Prostate gland (tissue), 2 donors: ENCODE measurements around the gene TSSK3. TPM values are rescaled to one million over a fixed set of nuclear protein-coding genes. Genes with fewer than 3 reads are reported as not detected.

Experiments used
- DNase-seq: peaks from one replicate; pipeline ENCODE4 v3.0.0-alpha.2; 2019; ENCODE audit warnings: low spot score
- H3K27ac ChIP-seq, 2 donors: fragments of 200-600 bp; sonication (generic); 2 replicates each; pipeline ENCODE4 v1.5.1; 2017 to 2019
- H3K27me3 ChIP-seq: fragments of 200-600 bp; sonication (generic); replicated peaks from 2 replicates; pipeline ENCODE4 v1.5.1; 2019; ENCODE audit not compliant: insufficient read depth
- H3K36me3 ChIP-seq, 2 donors: fragments of 200-600 bp; sonication (generic); 1 replicate in 1 of 2; 2 replicates in 1 of 2; pipeline versions ENCODE4 v1.5.1 to v1.8.1; 2017 to 2019
- H3K4me1 ChIP-seq: fragments of 200-600 bp; sonication (generic); replicated peaks from 2 replicates; pipeline ENCODE4 v1.5.1; 2019
- H3K4me3 ChIP-seq, 2 donors: fragments of 200-600 bp; sonication (generic); 2 replicates each; pipeline ENCODE4 v1.5.1; 2017 to 2019
- H3K9me3 ChIP-seq: fragments of 200-600 bp; sonication (generic); 2 replicates; pipeline ENCODE4 v1.5.1; 2017
- POLR2A ChIP-seq: fragments of 450-650 bp; IDR thresholded peaks from one replicate; pipeline ENCODE4 v1.6.1; 2016; ENCODE audit warnings: antibody characterized with exemption, mild to moderate bottlenecking
- POLR2AphosphoS5 ChIP-seq: sonication (generic); formaldehyde crosslinking; IDR thresholded peaks from one replicate; pipeline ENCODE4 v1.6.1; 2017; ENCODE audit warnings: antibody characterized with exemption
- WGBS: methylation state at CpG from one replicate; pipeline ENCODE4 v1.1.5; 2018; 5-methylcytosine and 5-hydroxymethylcytosine counted together
- intact Hi-C: fragments of 100-400 bp; cut with DNase I; formaldehyde crosslinking; loops from one replicate; pipeline ENCODE4 v1.14.2; 2022
- total RNA-seq, 2 donors: library from RNA; depleted of rRNA; stranded (reverse); fragments of >200 nt; gene quantifications; one replicate each; pipeline ENCODE4 v1.1.0, GENCODE V29; 2016
- TF ChIP-seq, protein P1 (sequence below), 4 experiments: fragments of 200-600 bp in 2 of 4; fragments of 450-650 bp in 2 of 4; sonication (generic) in 2 of 4; IDR thresholded peaks; 1 replicate in 3 of 4; 2 replicates in 1 of 4; pipeline ENCODE4 v1.5.1; 2016 to 2019; ENCODE audit warnings: antibody characterized with exemption in 4 of 4, mild to moderate bottlenecking in 2 of 4, moderate library complexity in 2 of 4

Gene TSSK3, protein sequence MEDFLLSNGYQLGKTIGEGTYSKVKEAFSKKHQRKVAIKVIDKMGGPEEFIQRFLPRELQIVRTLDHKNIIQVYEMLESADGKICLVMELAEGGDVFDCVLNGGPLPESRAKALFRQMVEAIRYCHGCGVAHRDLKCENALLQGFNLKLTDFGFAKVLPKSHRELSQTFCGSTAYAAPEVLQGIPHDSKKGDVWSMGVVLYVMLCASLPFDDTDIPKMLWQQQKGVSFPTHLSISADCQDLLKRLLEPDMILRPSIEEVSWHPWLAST
- 1 to 10 TPM in 1 of 2 donors, not detected in 1; 7.0 TPM for total RNA-seq

DNA sequence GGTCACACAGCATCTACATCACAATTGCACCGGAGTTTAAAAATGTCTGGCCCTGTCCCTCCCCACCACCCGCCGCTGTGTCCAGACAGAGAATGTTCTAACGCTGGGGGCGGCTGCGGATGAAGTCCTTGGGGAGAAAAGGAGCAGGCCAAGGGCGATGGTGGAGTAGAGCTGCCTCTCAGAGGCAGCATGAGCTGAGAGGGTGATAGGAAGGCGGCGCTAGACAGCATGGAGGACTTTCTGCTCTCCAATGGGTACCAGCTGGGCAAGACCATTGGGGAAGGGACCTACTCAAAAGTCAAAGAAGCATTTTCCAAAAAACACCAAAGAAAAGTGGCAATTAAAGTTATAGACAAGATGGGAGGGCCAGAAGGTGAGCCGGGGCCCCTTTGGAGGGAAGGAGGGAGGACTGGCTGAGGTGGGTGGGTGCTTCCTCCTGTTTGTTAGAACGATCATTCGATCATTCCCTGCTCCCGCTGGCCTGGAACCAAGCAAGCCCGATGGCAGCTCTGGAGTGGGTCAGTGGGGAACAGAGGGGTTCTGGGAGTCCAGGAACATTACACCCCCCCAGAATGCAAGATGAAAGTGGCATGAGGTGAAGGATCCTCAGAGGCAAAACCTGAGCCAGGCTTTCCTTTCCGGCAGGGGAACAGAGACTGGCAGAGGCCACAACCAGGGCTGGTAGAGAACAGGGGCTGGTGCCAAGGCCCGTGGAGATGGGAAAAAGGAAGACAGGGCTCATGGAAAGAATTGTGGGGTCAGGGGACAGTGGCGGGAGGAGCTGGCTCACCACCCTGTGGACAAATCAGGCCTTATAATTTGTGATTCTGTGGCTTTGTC is at the start of gene TSSK3, which contains the start of gene FAM229A:
Gene TSSK3, plus strand, starts transcription at position 66 of the 840 bp plus-strand sequence. Its CDS starts 163 bp downstream, at position 229.
Gene FAM229A, minus strand, starts transcription at position 12 of the 840 bp plus-strand sequence. CDS start 394 bp downstream, outside the sequence.
- H3K4me1 ChIP-seq: peaks cover 4% of the 10 kb centered on the region
- peak within 1 kb of the TSS; percentile 76 to 81 for H3K27ac ChIP-seq
- intact Hi-C loops: no loop called here
- no peak for DNase-seq
- no peaks in the 10 kb centered on the region for H3K27me3 ChIP-seq
- peak within 1 kb of the TSS; percentile 30 to 41 for H3K4me3 ChIP-seq
- H3K36me3 ChIP-seq: peaks cover 9% of the 10 kb centered on the region in 2 donors
- 62% methylated on average over 17 of the region's 17 CpGs for WGBS
- TF ChIP-seq, protein P1, sequence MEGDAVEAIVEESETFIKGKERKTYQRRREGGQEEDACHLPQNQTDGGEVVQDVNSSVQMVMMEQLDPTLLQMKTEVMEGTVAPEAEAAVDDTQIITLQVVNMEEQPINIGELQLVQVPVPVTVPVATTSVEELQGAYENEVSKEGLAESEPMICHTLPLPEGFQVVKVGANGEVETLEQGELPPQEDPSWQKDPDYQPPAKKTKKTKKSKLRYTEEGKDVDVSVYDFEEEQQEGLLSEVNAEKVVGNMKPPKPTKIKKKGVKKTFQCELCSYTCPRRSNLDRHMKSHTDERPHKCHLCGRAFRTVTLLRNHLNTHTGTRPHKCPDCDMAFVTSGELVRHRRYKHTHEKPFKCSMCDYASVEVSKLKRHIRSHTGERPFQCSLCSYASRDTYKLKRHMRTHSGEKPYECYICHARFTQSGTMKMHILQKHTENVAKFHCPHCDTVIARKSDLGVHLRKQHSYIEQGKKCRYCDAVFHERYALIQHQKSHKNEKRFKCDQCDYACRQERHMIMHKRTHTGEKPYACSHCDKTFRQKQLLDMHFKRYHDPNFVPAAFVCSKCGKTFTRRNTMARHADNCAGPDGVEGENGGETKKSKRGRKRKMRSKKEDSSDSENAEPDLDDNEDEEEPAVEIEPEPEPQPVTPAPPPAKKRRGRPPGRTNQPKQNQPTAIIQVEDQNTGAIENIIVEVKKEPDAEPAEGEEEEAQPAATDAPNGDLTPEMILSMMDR (IDR thresholded peaks at IDR 0.05): no peak
- no peak for TF ChIP-seq POLR2AphosphoS5
- TF ChIP-seq POLR2A: no peak
- no peaks in the 10 kb centered on the region for H3K9me3 ChIP-seq

DNA sequence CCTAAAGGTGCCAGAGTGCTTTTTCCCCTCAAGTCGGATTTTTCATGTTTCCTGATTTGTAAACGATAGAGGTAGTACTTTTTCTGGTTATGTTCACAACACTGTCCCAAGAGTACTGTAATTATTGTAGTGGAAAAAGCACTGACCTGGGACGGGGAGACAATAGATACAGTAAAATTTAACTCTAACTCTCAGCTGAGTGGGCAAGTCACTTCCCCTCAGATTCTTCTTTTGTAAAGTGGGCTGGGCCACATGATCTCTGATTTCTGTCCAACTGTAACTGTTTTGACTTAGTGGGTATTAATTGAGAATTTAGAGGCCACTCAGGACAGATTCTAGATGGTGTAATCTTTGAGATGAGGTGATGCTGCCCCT is 45.4 kb upstream of the TSSK3 start:
- TF ChIP-seq POLR2A: no peak
- TF ChIP-seq, protein P1 (IDR thresholded peaks at IDR 0.05): no peak
- TF ChIP-seq POLR2AphosphoS5: no peak
- DNase-seq: no peak
- H3K27ac ChIP-seq: no peak overlapping the region
- no peak overlapping the region for H3K4me3 ChIP-seq
- H3K9me3 ChIP-seq: no peaks in the 10 kb centered on the region
- intact Hi-C loops: no loop called here
- H3K4me1 ChIP-seq: no peaks in the 10 kb centered on the region
- H3K36me3 ChIP-seq: no peaks in the 10 kb centered on the region
- WGBS: 66% methylated on average over 3 of the region's 3 CpGs
- no peaks in the 10 kb centered on the region for H3K27me3 ChIP-seq

DNA sequence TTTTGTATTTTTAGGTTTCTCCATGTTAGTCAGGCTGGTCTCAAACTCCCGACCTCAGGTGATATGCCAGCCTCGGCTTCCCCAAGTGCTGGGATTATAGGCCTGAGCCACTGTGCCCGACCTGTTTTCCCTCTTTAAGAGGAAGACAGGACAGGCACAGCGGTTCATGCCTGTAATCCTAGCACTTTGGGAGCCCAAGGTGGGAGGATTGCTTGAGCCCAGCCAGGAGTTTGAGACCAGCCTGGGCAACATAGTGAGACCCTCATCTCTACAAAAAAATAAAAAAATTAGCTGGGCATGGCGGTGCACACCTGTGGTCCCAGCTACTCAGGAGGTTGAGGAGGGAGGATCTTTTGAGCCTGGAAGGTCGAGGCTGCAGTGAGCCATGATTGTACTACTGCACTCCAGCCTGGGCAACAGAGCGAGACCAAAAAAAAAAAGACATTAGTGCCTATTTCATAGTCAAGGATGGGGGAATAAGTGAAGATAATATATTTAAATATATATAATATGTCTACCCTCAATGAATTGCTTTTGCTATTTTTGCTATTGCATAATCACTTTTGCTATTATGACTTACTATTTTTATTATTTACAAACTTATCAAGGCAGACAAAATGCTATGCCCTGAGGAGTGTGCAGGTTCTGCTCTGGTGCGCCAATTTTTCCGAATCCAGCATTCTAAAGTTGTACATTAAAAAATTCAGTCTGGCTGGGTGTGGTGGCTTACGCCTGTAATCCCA is 44.0 kb upstream of the TSSK3 start:
- Histone ChIP-seq H3K9me3 (no peaks in the 10 kb centered on the region), H3K27ac (no peak overlapping the region), H3K27me3 (no peaks in the 10 kb centered on the region), H3K4me1 (no peaks in the 10 kb centered on the region), H3K36me3 (no peaks in the 10 kb centered on the region), H3K4me3 (no peak overlapping the region)
- intact Hi-C loops: no loop called here
- DNase-seq: no peak
- TF ChIP-seq, protein P1 (IDR thresholded peaks at IDR 0.05): no peak
- no peak for TF ChIP-seq POLR2AphosphoS5
- TF ChIP-seq POLR2A: no peak
- WGBS: 96% methylated on average over 10 of the region's 10 CpGs

DNA sequence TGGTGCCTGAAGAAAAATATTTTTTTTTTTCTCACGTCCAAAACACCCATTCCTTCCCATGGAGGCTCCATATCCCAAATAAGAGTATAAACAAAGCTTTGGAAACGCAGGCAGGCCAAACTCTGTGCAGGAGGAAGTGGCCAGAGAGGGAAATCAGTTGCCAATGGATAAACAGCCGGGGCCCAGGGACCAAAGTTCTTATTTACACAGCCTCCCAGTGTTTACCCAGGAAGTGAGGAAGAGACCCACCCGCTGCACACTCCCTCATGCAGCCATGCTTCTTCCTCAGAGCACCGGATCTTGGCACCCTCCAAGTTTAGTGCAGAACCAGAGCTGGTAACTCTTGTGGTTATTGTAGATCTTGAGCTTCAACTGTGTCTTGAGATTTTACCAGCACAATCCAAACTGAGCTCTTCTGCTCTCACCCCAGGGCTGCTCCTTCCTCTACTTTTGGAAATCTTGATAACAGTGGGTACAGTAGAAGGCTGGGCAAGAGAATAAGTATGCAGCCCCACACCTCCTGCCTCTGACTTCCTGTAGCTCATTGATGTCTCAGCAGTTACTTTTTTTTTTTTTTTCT is 40.5 kb upstream of the TSSK3 start:
- intact Hi-C loops: no loop called here
- H3K36me3 ChIP-seq: no peaks in the 10 kb centered on the region
- no peak overlapping the region for H3K4me3 ChIP-seq
- TF ChIP-seq, protein P1 (IDR thresholded peaks at IDR 0.05): no peak
- TF ChIP-seq POLR2A (no peak), POLR2AphosphoS5 (no peak)
- H3K27me3 ChIP-seq: no peaks in the 10 kb centered on the region
- no peak for DNase-seq
- H3K27ac ChIP-seq: peak overlapping the region in 1 of 2 donors; percentile 58
- H3K4me1 ChIP-seq: no peaks in the 10 kb centered on the region
- H3K9me3 ChIP-seq: no peaks in the 10 kb centered on the region
- 41% methylated on average over 5 of the region's 5 CpGs for WGBS
